Peyer's patch (tissue), 4 donors: Measurements from ENCODE around the gene KLC4.

Experiments used
- CTCF ChIP-seq, 6 experiments: fragments of 450-650 bp in 4 of 6; fragments of 200-600 bp in 2 of 6; sonication (generic) in 1 of 6; IDR thresholded peaks; one replicate each; pipeline ENCODE4 v1.5.1; 2017 to 2019; ENCODE audit warnings: antibody characterized with exemption in 6 of 6, mild to moderate bottlenecking in 3 of 6, moderate library complexity in 1 of 6
- POLR2A ChIP-seq, 2 donors: fragments of 450-650 bp; IDR thresholded peaks; one replicate each; pipeline ENCODE4 v1.5.1; 2017; ENCODE audit warnings: antibody characterized with exemption in 2 of 2, mild to moderate bottlenecking in 2 of 2, moderate library complexity in 2 of 2

GRCh38 chr6:43091020-43091419, 31.6 kb downstream of the KLC4 start:
- no peak for TF ChIP-seq POLR2A (IDR thresholded peaks at IDR 0.05)
- no peak for TF ChIP-seq CTCF (IDR thresholded peaks at IDR 0.05)
